HTR-8/SVneo (cell line): ENCODE measurements around the gene PREX1.

Experiments used
- DNase-seq: peaks from one replicate; pipeline ENCODE4 v3.0.0; 2011; ENCODE audit warnings: low spot score, mixed read lengths; ENCODE audit not compliant: insufficient read length
- FAIRE-seq: peaks from 2 replicates; lab custom pipeline; 2011; peaks lifted over from hg19 to GRCh38; lab: Jason Lieb, UNC

Gene PREX1

DNA sequence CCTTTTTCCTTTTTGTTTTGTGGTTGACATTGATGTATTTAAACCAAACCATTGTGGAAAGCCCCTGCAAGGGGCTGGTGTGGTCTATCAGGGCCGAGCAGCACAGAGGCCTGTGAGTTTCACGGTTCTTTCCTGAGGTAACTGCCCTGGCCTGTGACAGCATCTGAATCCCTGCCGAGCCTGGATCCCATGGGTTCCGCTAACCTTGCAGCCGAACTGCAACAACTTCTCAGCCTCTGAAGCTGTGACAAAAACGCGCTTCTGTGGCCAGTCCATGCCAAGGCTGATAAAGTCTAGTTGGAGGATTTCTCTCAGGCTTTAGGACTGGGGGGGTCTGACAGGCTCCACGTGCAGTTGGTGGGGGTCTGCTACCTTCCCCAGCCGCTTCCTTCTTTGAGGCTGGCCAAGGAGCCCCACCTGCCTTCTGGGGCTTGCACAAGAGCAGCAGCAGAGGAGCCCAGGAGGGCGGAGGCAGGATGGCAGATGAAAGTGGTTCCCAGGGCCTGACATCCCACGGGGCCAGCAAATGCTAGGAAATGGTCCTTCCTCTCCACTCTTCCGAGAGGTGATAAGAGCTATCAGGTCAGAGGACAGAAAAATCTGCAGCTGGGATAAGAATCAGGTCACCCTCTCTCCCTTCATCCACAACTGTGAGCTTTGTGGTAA lies 150.9 kb downstream of the PREX1 start:
- no peak for FAIRE-seq

DNA sequence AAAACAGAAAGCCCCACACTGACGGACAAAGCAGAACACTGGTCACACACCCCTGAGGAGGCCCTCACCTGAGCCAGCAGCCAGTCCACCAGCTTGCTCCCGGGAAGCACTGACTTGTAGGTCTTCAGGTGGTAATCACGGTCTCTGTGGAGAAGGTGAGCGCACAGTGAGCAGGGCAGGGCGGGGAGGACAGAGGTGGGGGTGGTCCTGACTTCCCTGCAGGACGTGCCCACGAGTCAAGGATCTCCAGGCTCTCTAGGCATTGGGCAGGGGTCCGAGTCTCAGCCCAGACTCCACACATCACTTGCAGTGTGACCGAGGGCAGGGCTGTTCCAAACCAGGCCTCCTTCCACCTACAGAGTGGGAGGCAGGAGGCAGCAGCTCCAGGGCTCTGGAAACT lies 151.7 kb downstream of the PREX1 start:
- FAIRE-seq, result no peak

More for the DNA sequence above, 150.9 kb downstream of the PREX1 start:
- DNase-seq, result no peak

DNA sequence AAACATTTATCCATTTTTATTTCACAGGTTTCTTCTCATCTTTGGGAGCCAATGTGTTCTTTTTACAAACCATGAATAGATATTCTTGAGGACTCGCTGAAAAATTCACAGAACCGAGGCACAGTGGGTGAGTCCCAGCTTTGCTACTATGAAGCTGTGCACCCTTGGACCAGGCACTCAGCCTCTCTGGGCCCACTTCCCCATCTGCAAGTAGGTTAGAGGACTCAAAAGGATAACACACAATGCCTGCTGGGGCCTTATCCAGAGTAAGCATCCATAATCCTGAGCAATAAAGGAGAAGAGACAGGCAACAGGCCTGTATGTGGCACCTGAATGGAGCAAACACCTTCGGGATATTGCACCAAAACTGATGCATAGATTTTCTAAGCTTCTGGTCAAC lies 153.3 kb downstream of the PREX1 start:
- FAIRE-seq (no peak), DNase-seq (no peak)

More for the DNA sequence above, 151.7 kb downstream of the PREX1 start:
- no peak for DNase-seq

DNA sequence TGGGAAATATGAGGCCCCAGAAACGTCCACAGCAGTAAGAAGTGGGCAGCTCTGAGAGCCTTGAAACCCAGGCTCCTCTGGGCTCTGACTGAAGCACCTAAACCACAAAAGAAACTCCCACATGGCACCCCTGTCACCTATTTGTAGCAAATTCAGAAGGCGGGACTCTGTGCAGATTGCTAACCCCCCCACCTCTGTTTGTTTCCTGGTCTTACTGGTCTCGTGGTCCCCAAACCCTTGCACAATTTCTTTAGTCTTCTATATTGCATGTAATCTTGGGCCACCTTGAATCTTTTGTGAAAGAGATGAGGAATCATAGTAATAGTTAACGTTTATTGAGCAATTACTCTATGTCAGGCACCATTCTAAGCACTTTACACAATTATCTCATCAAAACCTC lies 154.3 kb downstream of the PREX1 start:
- DNase-seq (no peak), FAIRE-seq (no peak)

DNA sequence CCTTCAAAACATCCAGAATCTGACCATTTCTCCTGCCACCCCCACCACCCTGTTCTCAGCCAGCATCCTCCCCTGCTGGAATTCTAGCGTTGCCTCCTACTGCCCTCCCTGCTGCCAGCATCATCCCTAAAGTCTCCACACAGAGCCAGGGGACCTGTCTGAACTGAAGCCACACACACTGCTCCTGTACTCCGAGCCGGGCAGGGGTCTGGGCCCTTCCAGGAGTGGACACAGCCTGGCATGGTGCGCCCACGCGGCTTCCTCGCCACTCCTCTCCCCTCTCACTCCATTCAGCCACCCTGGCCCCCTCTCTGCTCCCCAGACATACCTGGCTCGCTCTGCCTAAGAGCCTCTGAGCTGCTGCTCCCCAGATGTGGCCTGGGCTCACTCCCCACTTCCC lies 155.5 kb downstream of the PREX1 start:
- DNase-seq (no peak), FAIRE-seq (no peak)

DNA sequence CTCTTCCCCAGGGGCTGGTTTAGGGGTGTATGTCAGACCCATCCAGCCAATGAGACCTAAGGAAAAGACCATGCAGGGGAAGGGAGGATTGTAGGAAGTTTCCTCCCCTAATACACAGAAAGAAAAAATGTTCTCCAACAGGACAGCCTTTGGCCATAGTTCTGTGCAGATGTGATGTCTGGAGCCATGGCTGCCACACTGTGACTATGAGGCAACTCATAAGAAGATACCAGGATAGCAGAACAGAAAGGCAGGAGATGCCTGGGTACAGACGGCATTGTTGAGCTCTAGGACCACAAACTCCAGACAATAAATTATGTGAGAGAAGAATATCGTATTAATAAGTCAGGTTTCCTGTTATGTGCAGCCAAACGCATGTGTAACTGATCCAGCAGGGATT lies 156.7 kb downstream of the PREX1 start:
- DNase-seq (no peak), FAIRE-seq (peak; percentile 28)

DNA sequence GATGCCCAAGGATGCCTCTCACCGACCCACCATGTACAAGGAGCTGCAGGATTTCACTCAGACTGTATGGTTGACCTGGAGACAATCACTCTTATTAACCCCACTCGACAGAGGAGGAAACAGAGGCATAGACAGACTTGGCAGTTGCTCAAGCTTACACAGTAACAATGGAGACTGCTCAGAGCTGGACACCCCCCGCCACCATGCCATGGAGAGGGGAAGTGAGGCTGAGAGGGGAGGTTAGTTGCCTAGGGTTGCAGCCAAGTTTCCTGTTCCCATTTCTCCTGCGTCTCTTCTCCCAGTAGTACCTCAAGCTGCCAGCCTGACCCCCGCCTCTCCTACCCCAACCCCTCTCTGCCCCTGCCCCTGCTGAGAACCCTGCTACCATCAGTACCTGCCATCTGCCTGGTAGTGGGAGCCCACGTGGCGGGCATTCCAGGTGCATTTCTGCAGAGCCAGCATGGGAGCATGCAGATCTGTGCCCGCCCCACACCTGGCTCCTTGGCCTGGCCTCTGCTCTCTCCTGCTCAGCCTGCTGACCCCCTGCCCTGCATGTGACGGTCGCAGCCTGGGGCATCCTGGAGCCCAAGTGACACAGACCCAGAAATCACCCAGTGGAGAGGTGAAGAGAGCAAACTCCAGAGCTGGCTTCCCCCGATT lies 157.7 kb downstream of the PREX1 start:
- peak; percentile 9 for FAIRE-seq

DNA sequence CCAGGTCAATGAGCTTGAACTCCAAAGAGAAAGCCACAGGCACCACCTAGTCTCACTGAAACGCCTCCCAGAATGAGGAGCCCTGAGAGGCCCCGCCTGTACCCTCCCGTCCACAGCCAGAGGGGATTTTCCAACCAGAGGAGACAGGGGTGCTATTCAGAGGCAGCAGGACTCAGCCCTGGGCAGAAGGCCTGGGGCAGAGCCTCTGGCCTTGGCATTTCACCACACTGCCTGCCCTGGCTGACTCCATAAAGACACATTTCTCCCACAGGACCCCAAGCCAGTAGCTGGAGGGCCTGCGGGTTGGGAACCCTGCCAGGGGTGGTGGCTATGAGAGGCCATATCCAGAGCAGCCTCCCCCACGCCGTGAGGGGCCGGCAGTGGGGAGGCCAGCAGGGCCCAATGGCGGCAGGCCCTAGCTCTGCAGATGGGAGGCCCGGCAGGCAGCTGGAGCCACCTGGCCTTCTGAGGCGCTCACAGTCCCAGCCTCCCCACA lies 159.3 kb downstream of the PREX1 start:
- DNase-seq (no peak), FAIRE-seq (no peak)

More for the DNA sequence above, 157.7 kb downstream of the PREX1 start:
- no peak for DNase-seq

DNA sequence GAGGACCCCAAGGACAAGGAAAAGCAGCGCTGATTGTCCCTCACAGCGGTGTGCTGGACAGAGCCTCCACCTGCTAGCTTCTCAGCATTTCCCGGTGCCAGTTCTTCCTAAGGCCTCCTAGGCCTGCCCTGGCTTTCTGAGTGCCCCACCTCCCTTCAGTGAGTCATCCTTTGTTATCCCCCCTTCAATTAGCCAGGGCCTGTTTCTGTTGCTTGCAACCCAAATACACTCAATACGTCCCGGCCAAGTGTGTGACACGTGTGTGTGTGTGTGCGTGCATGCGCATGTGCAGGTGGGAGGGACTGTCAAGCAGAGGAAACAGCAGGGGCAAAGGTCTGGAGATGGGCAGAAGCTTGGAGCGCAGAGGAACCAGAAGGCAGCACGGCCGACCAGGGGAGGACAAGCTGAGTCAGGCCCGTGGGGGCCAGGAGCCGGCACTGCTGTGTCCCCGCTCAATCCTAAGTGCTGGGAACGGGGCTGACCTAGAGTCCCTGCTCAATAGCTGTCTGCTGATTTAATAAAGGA lies 159.8 kb downstream of the PREX1 start:
- peak; percentile 96 for FAIRE-seq
- no peak for DNase-seq

DNA sequence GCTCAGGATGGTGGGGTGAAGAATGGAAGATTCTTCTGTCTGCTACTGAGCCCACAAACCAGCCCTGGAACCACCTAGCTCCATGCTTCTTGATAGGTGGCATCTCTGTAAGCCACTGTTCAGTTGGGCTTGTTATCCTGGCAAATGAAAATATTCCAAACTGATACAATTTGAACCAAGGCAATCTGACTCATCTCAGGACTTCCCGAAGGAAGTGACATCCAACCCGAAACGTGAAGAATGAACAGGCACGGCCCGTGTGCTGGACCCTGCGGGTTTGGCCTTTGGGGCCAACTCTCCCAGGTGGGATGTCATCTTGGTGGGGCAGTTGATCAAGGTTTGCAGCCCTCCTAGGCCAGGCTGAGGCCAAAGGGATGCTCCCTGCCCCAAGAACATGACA lies 160.3 kb downstream of the PREX1 start:
- FAIRE-seq, result no peak
- no peak for DNase-seq

DNA sequence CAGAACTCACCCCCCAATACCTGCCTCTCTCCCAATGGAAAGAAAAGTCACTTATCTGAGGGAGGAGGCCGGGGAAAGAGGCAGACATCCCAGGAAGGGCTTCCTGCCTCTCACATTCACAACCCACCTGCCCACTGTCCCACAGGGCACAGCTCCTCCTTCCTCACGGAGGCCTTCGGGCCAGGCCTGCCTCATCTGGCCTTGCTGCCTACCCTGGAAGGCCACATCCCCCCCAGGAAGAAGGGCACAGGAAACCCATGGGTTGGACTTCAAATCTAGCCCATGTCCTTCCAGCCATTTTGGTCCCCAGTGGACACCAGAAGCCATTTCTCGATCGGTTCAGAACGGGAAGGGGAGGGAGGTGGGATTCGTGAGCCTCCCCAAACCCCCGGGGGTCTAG lies 162.0 kb downstream of the PREX1 start:
- no peak for FAIRE-seq
- DNase-seq, result no peak

DNA sequence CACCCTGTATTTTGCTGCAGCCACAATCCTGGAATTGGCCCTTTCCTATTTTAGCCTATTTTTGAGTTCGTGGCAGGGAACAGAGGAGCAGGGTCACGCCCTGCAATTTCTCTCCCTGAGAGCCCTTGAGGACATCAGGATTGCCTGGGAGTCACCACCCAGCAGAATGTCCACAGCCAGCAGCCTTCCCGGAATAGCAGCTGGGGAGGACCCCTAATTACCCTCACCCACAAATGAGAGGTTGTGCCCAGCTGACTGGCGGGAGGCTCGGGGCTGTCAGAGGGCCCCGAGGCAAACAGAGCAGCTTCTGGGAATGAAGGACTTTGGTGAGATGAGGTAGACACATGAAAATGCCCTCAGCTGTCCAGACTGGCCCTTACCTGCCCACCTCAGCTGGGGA lies 165.1 kb downstream of the PREX1 start:
- DNase-seq (no peak), FAIRE-seq (peak; percentile 49)

DNA sequence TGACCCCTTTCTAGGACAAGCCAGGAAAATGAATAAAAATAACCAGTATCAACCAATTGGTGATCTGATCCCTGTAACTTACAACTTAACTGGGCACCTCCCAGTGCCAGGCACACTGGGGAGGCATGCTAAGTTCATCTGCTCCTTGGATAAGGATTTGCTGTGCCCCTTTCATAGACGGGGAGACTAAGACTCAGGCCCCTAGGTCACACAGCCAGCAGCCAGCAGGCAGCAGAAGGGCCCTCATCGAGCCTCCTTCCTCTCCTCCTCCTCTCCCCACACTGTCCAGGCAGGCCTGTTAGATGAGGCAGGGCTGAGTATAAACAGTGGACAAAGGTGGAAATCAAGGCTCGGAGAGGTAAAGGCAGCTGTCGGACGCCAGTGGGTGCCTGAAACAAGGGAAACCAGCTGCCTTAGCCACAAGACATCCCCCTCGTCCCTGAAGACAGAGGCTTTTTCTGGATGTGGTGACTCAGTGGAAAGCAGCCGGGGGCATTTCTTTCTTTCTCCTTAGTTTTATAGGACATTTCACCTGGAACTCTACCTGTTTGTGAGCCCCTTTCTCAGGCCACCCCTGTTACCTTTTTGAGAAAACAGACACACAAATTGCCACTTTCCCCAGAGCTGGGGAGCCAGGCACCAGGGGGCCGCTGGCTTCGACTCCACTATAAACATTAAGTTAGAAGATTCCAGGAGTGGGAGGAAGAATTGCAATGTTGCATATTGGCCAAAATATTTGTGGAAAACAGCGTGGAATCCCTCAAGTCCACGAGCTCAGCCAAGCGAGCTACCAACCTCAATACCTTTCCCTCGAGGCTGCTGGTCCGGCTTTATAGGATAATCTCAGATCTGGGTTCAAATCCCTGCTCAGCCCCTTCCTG lies 166.0 kb downstream of the PREX1 start:
- DNase-seq (no peak), FAIRE-seq (peak; percentile 69)

DNA sequence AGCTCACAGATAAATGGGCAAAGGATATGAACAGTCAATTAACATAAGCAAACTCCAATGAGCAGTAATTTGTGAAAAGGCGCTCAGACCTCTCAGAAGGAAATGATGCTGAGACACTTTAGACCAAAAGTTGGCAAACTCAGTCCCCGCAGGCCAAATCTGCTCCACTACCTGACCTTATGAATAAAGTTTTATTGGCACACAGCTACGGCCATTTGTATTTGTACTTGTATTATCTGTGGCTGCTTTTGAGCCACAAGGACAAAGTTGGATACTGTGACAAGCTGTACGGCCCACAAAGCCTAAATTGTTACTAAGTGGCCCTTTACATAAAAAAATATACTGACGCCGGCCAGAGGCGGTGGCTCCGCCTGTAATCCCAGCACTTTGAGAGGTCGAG lies 167.0 kb downstream of the PREX1 start:
- FAIRE-seq (peak; percentile 4), DNase-seq (no peak)

DNA sequence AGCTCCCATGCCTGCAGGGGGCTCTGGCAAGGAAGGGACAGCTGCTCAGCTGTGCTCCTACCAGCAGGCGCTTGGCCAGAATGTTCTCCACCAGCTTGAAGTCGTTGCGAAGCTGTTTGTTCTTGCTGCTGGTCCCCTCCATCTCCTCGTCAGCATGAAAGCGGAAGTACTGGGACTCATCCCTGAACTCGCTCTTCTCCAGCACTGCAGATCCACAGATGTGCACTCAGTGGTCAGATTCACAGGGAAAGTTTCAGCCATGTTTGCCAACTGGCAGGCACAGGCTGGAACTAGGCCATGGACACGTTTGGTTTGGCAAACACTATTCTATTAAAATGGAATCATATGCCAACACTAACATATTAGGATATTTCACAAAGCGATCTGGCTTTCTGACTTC lies 167.9 kb downstream of the PREX1 start:
- FAIRE-seq, result peak; percentile 65
- no peak for DNase-seq

DNA sequence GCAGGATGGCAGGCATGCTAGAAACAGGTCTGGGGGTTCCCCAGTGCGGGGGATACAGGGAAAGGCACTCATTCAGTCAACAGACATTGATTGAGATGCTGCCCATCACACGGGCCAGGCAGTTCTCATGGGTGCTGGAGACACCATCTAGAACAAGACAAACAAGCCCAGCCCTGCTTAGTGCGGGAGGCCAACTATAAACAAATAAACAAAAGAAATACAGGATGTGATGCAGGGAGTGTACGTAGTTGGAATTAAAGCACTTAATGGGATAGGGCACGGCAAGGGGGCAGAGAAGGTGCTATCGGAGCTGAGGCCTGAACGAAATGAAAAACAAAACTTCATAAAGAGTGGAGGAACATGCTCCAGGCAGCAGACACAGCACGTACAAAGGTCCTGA lies 169.3 kb downstream of the PREX1 start:
- FAIRE-seq, result no peak
- DNase-seq, result no peak

DNA sequence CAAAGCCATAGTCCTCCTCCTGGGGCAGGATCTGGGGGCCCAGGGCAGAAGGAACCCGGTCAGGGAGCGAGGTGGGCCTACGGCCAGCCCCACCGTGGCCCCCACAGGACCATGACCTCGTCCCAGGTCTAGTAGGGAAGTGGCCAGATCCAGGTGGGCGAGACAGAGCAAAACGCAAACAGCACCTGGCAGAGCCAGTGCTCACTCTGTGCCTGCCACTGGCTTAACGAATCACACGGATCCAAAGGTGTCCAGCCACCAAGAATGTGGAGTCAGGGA lies 169.7 kb downstream of the PREX1 start:
- FAIRE-seq (no peak), DNase-seq (no peak)

DNA sequence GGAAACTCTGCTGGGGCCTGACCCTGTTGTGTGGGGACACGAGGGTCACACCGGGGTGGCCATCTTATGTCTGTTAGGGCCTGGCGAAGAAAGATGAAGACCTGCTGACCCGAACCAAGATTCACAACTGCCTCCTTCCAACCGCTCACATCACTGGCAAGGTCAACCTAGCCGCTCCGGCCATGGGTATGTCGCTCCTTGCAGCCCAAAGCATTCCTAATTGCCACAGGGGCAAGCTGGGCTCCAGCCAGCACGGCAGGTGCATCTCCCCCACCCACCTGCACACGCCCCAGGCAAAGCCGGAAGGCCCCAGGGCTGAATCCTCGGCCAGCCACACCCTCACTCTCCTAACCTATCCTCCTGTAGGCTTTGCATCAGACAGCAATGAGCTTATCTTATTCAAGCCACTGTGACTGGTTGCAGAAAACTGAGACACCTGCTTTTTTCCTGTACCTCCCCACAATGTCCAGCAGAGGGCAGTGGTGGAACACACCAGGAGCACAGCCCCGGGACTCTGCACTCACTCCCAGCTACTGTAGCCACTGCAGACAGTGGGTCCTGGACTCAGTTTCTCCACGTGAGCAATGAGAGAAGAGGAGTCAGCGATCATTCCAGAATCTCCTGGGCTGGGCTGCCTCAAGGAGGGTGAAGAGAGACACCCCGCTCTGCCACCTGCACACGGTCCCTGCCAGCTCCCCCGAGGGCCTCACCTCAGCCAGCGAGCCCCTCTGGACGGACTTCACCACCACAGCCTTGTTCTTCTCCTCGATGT lies 170.2 kb downstream of the PREX1 start:
- FAIRE-seq, result peak; percentile 94
- peak; percentile 98 for DNase-seq

DNA sequence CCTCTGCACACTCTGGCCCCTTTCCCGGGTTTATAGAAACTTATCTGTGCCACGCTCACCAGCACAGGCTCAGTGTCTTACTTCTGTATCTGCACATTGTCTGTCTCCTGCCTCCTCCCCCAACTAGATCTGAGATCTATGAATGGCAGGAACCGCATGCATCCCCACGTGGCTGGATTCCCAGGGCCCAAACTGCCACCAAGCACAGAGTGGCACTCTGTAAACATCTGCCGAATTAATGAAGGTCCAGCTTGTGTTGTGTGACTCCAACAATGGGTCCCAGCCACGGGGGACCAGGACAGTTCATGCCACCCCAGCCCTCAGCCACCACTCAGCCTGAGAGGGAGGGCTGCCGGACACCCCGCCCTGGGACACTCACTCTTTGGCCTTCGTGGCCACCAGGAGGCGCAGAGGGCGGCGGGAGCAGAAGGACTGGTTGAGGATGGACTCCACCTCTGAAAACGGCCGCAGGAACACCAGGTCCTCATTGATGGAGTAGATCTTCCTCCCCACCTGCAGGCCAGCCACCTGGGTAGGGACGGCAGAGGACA lies 171.1 kb downstream of the PREX1 start:
- DNase-seq, result no peak
- no peak for FAIRE-seq

DNA sequence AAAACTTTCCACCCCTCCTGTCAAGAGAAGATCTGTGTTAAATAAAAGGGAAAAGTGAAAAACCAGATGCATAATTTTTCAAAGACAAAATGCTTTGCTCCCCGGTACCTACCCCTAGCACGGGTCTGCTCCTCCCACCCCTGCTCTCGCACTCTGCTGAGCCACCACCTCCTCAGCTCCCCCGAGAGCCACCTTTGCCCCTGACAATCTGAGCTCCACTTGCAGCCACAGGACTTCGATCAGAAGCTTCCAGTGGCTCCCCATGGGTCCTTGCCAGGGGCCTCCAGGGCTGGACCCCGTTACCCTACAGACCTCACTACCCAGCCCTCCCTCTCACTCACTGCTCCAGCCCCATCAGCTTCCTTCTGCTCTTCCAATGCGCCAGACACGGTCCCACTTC lies 171.7 kb downstream of the PREX1 start:
- DNase-seq (no peak), FAIRE-seq (no peak)
